ENCODE data around the gene PVALB.

PVALB gene

DNA sequence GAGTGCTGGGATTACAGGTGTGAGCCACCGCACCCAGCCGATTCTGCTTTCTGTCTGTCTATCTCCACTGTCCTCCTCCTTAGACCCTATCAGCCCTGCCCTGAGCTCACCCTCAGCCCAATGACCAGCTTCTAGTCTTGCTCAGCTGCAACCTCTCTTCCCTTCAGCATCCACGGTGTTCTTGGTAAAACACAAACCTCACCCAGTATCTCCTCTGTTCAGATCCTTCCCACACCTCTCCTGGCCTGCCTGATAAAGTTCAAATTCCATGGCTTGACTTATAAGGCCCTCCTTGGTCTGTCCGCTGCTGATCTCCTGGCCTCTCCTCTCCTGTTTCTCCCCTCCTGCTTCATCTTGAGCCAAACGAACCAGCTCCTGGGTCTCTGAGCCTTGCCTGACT is 29.4 kb upstream of the PVALB start:
- no peak for DNase-seq

DNA sequence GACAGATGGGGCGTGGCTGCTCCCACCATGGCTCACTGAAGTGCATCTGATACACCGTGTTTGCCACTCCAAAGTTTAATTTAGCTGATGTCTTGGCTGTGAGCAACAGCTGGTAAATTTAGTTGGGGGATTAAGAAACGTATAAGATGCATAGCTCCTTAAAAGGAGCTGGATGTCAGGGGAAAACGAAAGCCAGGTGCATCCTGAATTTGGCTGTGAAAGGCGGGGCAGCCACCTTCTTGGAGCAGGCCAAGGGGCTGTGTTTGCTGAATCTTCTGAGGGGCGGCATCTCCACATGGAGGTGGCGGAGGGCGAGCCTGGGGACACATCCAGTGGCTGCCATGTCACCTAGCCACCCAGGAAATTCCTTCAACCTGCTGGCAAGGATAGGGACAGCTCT is 23.3 kb upstream of the PVALB start:
- DNase-seq: peak; percentile 15

DNA sequence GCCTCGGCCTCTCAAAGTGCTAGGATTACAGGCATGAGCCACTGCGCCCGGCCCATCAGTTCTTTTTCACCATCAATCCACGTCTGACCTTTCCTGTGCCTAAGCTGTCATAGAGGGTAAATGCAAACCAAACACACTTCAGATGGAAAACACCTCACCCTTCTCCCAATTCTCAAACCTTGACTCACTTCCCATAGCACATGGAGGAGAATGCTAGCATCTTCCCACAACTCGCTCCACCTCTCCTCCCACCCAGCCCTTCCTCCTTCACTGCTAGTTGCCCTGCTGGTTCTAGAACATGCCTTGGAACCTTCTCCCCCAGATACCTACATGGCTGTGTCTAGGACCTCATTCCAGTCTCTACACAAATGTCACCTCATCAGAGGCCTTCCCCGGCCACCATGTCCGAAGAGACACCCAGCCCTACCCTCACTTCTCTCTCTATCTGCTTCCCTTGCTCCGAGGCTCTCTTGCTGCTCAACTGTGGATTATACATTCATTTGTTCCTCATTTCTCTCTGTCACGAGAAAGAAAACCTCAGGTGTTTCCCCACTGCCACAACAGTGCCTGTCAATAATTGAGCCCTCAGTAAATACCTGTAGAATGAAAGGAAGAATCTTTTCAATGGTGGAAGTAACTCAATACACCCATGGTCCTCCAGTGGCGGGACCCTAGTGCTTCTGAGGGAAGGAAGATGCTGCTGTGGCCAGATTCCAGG is 22.7 kb upstream of the PVALB start:
- DNase-seq: no peak

DNA sequence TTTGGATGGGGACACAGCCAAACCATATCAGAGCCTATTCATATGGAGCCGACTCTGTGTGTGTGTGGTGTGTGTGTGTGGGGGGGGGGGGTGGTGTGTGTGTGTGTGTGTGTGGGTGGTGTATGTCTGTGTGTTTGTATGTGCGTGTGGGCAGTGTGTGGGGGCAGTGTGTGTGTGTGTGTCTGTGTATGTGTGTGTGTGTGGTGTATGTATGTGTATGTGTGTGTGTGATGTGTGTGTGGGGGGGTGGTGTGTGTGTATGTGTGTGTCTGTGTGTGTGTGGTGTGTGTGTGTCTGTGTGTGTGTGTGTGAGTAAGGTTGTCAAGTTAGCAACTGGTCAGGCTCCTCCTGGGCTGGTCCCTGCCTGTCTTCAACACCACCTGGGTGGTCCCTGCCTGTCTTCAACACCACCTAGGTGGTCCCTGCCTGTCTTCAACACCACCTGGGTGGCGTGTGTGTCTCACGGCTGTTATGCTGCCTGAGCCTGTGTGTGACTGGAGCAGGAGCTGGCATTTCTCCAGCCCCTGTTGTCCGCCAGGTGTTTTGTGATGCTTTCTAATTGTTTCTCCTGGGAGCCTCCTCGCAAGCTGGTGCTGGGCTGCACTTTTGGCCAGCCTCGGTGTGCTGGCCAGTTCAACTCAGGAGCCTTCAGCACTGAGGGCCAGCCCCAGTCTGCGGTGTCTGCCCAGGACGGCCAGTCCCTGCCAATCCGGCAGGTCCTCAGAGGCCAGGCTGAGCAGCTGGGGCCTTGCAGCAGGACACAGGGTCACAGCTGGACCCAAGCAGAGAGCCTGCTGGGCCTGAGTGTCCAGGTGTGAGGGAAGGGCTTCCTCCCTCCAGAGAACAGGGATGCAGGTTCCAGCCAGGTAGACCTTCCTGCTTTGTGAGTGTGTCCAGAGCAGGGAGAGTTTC is 21.5 kb upstream of the PVALB start:
- DNase-seq: no peak

DNA sequence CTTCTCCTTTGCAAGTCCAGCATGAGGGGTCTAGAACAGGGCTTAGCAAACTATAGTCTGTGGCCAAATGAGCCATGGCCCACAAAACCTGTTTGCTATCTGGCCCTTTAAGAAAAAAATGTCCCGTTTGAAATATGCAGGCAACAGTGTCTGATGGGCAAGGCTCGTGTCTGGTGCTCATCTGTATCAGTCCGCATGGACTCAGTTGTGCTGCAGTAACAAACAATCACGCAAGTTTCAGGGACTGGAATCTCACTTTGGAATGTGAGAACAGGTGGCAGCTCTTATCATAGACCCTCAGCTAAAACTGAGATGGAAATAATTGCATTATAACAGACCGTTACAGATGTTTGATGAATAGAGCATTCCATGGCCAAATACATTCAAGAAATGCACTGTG is 19.1 kb upstream of the PVALB start:
- no peak for DNase-seq

DNA sequence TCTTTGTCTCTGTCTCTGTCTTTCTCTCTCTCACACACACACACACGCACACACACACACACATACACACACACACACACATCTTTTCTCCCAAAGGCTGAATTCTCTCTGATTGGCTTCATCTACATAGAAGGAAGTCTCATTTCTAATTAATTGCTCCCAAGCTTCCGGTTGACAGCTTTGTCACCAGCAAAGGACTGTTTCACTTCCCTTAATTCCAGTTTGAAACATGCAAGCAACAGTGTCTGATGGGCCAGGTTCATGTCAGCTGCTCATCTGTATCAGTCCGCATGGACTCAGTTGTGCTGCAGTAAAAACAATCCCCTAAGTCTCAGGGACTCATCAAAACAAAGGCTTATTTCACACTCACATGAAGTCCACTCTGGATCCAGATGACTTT is 16.2 kb upstream of the PVALB start:
- no peak for DNase-seq

DNA sequence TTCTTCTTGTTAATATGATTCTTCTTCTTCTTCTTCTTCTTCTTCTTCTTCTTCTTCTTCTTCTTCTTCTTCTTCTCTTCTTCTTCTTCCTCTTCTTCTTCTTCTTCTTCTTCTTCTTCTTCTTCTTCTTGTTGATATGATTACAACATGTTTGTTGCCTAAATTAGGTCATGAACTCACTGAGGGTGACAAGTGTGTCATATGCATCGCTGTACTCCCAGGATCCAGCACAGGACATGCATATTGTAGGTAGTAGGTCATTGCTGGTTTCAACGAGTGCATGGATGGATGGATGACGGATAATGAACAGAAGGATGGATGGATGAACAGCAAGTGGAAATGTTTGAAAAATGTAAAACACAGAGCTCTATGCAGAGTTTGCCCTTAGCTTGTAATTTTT is 14.9 kb upstream of the PVALB start:
- no peak for DNase-seq

DNA sequence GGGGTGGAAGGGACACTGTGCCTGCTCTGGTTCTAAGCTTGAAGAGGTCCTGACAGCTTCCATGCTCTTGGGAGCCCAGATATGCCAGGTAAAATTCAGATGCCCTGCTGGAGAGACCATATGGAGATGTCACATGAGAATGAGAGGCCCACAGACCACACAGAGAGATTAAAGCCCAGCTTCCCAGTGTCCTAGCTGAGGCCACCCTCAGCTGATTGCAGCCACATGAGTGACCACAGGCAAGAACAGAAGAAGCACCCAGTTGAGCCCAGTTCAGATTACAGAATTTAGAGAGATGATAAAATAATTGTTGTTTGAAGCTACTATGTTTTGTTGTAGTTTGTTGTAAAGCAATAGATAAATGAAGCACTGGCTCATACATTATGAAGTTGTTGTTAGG is 14.4 kb upstream of the PVALB start:
- DNase-seq: no peak

DNA sequence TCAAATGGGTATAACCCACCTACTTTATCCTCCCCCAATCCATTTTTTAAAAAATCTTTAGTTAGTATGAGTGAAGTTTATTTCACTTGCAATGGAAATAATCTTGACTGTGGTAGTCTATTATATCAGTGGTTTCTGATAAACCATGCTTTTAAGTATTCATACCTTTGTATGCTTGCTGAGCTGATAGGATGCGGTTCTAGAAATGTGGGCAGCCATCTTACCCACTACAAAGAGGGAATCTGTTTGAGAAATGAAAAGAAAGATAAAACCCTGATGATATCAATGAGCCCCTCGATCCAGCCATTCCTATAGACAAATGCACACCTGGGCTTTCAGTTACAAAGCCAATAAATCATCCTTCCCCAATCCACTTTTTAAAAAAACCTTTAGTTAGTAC is 13.8 kb upstream of the PVALB start:
- no peak for DNase-seq

DNA sequence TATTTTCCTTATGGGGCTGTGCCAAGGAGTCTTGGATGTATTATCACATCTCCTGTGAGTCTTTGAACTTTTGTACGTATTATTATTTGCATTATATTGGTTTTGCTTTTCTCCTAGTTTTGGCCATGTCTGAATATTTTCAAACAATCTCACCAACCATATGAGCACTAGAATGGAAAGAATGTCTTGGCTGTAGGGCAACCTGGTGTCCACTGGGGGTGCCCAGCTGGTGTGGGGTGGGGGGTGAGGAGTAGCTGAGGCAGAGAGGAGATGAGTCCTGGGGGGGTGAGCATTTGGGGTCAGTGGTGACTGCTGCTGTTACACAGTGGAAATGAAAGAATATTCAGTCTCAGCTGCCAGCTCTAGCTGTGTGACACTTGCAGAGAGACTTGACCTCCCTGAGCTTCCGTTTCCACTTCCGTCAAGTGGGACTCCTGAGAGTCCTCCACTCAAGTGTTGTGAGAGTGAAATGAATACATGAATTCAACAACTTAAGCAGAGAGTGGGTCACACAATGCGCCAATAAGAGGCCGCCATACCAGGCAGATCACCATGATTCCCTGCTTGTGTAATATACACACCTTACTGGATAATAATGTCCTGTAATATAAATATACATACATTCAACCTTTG is 12.7 kb upstream of the PVALB start:
- no peak for DNase-seq

DNA sequence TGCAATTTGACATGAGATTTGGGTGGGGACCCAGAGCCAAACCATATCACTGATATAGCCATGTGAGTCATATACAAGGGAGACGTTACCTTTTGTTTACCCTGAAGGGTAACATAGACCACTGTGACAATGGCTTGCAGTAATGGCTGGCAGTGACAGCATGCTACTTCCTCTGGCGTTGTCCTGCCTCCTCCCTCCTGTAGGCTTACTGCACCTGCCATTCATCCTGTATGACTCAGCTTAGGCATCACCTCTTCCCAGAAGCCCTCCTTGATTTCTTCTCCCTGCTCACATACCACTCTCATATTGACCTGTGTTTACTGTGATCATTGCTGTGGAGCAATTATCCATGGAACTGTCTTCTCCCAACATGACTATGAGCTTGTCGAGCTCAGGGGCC is 12.0 kb upstream of the PVALB start:
- DNase-seq: no peak

DNA sequence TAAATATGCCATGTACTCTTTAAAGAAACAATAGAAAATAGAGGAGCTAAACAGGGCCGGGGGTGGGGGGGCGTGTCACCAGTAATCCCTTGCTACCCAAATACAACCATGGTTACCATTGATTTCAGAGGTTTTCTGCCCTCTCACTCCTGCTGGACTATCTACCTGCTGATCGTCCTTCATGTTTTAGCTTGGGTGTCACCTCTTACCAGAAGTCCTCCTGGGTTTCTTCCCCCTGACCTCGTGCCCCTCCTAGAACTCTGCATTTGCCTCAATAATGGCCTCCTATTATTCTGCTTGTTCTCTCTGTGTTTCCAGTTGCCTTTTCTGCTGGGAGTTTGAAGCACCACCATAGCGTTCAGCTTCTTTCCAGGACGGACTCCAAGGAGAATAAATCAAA is 9.4 kb upstream of the PVALB start:
- no peak for DNase-seq

DNA sequence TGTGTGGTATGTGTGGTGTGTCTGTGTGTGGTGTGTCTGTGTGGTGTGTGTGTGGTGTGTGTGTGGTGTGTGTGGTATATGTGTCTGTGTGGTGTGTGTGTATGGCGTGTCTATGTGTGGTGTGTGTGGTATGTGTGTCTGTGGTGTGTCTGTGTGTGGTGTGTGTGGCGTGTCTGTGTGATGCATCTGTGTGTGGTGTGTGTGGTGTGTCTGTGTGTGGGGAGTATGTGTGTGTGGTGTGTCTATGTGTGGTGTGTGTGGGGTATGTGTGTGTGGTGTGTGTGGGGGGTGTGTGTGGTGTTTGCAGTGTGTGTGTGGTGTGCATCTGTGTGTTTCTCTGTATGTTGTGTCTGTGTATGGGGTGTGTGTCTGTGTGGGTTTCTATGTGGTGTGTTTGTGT is 7.8 kb upstream of the PVALB start:
- DNase-seq: no peak

DNA sequence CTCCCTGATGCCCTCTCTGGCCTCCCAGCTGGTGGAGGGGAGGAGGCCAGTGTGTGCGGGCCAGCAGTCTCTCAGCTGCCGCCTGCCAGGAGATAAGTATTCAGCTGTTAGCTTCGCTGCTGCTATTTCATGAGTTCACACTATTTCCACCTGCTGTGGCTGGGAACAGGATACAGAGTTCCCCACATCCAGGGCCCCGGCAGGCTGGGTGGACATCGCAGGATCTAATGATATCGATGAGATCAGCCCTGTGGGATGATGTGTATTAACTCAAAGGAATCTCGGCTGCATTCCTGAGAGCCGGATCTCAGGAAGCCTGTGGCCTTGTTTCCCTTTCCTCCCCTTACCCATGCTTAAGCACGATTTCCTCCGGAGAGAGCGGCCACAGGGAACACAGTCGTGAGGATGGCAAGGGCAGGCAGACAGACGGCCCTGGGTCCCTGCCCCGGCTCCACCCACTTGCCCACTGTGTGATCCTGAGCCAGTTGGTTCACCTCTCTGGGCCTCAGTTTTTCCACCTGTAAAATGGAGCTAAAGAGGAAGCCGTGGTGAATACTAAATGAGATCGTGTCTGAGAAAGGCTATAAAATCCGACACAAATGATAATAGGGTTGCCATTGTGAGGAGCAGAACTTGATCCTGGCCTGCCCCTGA is 6.5 kb upstream of the PVALB start:
- DNase-seq: no peak

DNA sequence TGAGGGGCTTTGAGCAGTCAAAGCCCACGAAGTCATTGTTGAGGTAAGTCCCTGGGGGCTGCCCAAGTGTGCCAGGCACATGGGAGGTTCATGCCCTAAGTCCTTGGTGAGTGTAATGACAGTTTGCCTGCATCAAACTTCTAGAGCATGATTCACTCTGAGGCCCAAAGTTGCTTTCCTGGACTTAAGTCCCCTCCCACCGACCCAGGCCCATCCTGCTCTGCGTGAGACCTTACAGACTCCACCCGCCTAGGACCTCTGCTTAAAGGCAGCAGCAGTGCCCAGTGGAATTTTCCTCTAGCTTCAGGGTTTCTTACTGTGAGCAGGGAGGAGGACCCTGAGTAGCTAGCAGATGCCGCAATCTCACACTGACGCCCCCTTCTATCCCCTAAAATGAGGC is 5.7 kb upstream of the PVALB start:
- no peak for DNase-seq

DNA sequence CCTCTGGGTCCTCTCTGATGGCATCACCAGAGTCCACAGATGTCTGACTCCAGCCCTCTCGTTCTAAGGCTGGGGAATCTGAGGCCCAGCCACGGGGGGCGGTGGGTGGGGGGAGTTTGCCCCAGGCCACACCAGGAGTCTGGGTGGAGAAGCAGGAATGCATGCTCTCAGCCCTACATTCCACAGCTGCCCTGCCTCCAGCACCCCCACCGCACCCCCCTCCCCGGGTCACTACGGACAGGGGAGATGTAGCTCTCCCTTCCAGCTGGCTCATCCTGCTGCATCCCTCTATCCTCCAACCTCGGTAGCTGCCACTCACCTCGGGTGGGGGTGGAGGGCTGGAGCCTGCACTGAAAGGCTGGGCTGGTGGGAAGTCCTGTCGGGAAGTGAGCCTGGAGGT is 2.3 kb upstream of the PVALB start:
- no peak for DNase-seq

DNA sequence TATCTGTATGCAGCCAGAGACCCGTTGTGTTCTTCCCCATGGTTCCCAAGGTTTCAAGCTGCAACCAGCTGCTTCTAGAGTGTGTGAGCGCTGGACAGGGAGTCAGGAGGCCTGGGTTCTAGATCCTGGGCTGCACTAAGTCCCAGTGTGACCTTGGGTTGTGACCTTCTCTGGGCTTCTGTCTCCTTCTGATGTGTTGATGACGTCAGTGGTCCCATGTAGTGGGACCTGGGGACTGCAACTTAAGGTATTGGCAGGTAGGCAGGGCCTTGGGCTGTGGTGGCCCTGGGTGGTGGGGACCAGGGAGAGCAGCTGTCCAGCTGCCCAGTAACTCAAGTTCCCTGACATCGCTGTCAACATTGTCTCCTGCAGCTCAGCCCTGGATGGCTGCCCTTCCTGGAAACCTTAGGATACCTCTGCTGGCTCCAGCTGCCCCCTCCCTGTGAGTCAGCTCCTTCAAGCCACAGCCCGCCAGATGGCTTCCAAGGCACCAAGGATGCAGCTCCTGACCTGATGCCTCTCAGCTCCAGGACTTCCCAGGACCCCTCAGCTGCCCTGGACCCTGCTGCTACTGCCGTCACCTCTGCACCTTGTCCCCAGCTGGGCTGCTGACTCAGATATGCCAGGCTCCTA is 1.3 kb upstream of the PVALB start:
- no peak for DNase-seq

DNA sequence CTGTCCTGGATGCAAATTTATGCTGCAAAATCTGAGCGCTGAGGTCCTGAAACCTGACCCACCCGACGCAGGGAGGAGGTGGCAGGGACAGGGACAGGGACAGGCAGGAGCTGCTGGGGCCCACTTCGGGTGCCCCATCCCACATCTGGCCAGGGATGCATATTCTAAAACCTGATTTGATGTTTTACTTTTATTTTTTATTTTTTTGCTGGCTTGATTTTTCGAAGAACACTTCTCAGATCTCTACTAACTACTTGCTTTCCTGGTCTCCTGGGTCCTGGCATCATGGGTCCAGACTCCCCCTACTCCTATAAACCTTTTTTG is 652 bp upstream of the PVALB start:
- DNase-seq: no peak

DNA sequence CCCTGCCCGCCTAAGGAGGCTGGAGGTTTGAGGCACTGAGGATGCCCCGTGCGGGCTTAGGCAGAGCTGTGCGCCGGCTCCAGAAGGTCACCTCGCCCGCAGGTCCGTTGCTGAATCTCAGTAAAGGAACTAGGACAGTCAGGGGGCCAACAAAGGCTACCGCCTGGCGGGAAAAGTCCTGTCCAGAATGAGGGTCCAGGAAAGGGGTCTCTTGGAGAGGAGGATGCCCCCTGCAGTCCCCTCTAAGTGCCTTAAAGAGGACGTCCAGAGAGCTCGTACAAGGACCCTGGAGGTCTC is 548 bp downstream of the PVALB start:
- no peak for DNase-seq

DNA sequence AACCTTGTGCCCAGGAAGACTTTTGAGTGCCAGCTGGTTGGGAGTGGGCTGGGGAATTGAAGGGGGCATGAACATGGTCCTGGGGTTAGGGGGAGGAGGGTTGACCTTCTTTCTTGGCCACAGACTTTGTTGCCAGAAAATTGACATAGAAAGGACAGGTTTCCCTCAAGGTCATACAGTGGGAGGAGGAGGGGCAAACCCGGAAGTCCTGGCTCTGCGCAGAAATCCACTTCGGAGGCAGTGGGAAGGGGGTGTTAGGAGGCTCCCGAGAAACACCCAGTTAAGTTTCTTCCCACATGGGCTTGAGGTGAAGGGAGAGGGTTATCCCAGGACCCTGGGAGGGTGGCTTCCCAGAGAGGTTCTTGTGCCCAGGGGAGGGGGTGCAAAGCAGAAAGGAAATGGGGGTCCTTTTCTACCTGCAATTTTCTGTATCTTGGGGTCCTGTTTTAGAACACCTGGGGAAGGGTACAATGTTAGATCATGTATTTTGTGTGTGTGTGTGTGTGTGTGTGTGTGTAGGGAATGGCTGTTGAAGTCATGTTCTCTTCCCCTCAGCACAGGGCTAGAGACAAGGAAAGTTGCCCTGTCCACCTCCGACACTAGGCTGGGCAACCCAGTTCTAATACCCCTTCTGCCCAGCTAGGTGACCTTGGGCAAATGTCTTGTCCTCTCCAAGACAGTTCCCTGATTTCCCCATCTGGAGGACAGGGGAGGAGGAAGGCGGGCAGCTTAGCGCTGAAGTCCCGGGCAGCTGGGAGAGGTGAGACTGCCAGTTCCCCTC is 1.1 kb downstream of the PVALB start:
- DNase-seq: no peak

DNA sequence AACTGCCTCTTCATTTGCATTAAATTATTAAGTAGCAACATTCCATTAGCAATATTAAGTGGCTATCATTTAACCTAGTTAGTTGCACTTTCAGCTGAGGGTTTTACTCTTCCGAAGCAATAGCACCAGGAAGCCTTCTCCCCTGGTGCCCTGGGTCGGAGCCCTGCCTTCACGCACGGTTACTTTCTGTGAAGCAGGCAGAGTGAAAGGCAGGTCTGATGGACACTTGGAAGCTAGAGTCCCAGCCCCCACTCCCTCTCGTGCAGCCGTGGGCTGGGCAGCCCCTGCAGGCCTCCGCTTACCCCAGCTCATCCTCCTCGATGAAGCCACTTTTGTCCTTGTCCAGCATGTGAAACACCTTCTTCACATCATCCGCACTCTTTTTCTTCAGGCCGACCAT is 2.0 kb downstream of the PVALB start:
- DNase-seq: no peak

DNA sequence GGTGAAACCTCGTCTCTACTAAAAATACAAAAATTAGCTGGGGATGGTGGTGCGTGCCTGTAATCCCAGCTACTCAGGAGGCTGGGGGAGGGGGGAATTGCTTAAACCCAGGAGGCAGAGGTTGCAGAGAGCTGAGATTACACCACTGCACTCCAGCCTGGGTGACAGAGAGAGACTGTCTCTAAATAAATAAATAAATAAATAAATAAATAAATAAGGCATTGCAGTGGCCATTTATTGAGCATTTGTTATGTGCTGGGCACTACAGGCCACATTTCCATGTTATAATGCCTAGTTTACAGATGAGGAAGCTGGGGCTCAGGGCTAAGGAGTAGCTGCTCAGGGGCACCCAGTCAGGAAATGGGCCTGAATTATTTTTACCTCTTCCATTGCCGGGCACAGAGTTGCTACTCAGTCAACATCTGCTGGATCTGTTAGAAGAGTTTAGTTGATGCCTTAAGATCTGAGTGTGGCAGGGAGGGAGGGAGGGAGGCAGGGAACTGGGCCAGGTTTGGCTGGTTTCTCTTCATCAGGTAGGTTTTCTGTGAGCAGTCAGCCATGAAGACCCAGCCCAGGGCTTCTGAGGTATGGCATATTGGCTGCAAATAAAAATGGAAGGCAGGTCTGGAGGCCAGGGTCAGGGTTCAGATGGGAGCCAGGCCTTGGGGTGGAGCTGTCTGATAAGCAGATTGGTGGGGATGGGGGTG is 5.6 kb downstream of the PVALB start:
- no peak for DNase-seq

Data from NCI-H524 treated with DMSO at 0.1 percent for 48 hours (cell line).